Measurements from ENCODE around the gene DCP2.

Gene DCP2

DNA sequence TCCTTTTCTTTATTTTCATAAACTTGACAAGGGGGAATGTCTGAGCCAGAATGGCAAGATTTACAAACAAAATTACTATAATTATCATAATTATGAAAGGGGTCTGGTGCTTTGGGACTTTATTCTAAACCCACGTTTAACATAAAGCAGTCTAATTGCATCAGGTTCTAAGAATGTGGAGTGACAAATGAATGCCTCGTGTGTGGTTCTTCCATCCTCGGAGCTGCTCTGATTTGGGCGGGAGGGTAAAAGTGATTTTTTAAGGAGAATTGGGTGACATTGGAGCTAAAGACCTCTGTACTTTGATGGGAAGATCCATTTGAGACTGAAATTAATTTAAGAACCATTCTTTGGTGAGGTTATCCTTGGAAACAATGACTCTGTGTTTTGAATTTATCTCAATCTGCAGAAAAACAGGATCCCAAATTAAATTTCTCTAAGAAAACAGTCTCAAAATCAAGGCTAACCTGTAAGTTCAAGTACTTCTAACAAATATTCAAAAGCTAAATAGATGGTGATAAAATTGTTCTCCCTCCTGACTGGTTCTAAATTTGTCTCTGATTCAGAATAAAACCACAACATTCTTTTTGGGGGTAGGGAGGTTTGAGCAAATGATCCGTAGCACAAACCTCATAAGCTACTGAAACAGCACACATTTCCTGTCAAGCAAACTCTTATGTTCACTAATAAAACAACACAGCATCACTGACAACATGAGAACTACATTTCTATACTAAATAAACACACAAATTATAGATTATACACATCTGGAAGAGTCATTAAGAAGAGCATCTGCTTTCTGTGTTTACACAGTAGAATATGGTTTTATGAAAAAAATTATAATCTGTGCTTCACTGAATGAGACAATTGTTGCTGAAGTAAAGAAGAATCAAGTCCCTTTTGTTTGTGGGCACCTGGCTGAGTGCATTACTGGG lies 85.5 kb downstream of the DCP2 start:
- H3K4me1 ChIP-seq (ENCODE audit: insufficient read depth, low read length), result no peaks in the 10 kb centered on the region
- no peak overlapping the region for H3K9ac ChIP-seq (ENCODE audit: low read depth, low read length)
- H3K9me3 ChIP-seq (ENCODE audit: insufficient read depth, low read depth, low read length), result no peaks in the 10 kb centered on the region
- no peak overlapping the region for H3K27ac ChIP-seq (ENCODE audit: low read length)
- no peaks in the 10 kb centered on the region for H3K27me3 ChIP-seq (ENCODE audit: insufficient read depth, low read length)
- H3K4me3 ChIP-seq (ENCODE audit: low read length), result no peak overlapping the region
- H3K36me3 ChIP-seq (ENCODE audit: insufficient read depth, low read depth, low read length), result peaks cover 48% of the 10 kb centered on the region

DNA sequence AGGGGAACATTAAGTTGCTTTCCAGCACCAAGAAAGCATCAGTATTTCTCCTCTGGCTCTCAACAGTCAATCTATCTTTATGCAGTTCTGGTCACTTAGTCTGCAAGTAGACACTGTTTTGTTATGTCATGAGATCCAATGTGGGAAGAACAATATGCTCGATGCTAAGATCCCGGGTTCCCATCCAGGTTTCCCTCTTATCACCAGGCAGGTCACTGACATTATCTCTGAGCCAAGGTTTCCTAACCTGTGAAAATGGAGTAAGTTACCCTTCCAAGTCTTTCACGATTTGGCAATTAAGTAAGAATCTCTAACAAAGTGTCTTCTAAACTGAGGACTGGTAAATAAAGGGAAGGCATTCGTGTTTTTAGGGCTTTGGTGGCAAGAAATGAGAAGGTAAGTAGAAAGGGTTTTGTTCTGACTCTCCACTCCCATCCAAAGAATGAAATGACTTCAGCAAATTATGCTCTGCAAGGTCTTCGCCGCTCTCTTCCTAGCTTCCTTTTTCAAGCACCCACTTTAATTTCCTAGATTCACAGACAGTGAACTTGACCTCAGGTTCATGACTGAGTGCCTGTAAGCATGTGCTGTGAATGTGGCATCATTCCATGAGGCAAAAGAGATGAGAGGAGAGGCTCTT lies 86.4 kb downstream of the DCP2 start:
- H3K4me3 ChIP-seq (ENCODE audit: low read length), result no peak overlapping the region
- H3K4me1 ChIP-seq (ENCODE audit: insufficient read depth, low read length), result no peaks in the 10 kb centered on the region
- H3K27me3 ChIP-seq (ENCODE audit: insufficient read depth, low read length), result no peaks in the 10 kb centered on the region
- no peak overlapping the region for H3K27ac ChIP-seq (ENCODE audit: low read length)
- H3K9ac ChIP-seq (ENCODE audit: low read depth, low read length), result no peak overlapping the region
- H3K36me3 ChIP-seq (ENCODE audit: insufficient read depth, low read depth, low read length), result peaks cover 55% of the 10 kb centered on the region
- H3K9me3 ChIP-seq (ENCODE audit: insufficient read depth, low read depth, low read length), result no peaks in the 10 kb centered on the region

DNA sequence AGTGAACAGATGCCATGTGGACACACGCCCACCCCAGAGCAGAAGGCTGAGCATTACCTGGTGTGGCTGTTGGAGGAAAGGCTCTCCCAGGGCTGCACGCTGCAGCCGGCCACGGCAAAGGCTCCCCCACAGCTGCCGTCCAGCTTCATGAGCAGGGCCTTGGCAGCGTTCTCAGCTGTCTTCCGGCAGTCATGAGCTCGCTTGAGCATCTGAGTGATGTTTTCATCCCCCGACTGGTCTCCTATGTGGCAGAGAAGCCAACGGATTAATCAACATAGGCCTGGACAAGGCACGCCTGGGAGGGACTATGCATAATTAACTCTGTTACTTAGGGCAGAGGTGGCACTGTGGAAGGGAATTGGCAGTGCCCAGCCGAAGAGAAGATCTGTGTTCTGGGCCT lies 87.3 kb downstream of the DCP2 start:
- Histone ChIP-seq H3K4me3 (ENCODE audit: low read length) (no peak overlapping the region), H3K27me3 (ENCODE audit: insufficient read depth, low read length) (no peaks in the 10 kb centered on the region), H3K4me1 (ENCODE audit: insufficient read depth, low read length) (no peaks in the 10 kb centered on the region), H3K27ac (ENCODE audit: low read length) (no peak overlapping the region), H3K9ac (ENCODE audit: low read depth, low read length) (no peak overlapping the region), H3K9me3 (ENCODE audit: insufficient read depth, low read depth, low read length) (no peaks in the 10 kb centered on the region), H3K36me3 (ENCODE audit: insufficient read depth, low read depth, low read length) (peaks cover 56% of the 10 kb centered on the region)

DNA sequence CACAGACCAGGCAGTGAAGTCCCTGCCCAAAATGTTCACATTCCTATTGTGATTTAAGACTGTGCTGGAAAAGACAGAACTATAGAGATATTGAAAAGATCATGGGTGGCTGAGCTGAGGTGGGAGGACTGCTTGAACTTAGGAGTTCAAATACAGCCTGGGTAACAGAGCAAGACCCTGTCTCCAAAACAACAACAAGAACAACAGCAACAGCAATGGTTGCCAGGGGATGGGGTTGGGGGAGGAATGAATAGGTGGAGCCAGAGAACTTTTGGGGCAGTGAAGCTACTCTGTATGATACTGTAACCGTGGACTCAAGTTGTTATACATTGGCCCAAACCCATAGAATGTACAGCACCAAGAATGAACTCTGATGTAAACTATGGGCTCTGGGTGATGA lies 88.2 kb downstream of the DCP2 start:
- no peak overlapping the region for H3K9ac ChIP-seq (ENCODE audit: low read depth, low read length)
- H3K27me3 ChIP-seq (ENCODE audit: insufficient read depth, low read length), result no peaks in the 10 kb centered on the region
- no peaks in the 10 kb centered on the region for H3K9me3 ChIP-seq (ENCODE audit: insufficient read depth, low read depth, low read length)
- peaks cover under 1% of the 10 kb centered on the region; the same call in 1 of the 2 replicates for H3K4me1 ChIP-seq (ENCODE audit: insufficient read depth, low read length)
- no peak overlapping the region for H3K27ac ChIP-seq (ENCODE audit: low read length)
- H3K4me3 ChIP-seq (ENCODE audit: low read length), result no peak overlapping the region
- peaks cover 56% of the 10 kb centered on the region for H3K36me3 ChIP-seq (ENCODE audit: insufficient read depth, low read depth, low read length)

DNA sequence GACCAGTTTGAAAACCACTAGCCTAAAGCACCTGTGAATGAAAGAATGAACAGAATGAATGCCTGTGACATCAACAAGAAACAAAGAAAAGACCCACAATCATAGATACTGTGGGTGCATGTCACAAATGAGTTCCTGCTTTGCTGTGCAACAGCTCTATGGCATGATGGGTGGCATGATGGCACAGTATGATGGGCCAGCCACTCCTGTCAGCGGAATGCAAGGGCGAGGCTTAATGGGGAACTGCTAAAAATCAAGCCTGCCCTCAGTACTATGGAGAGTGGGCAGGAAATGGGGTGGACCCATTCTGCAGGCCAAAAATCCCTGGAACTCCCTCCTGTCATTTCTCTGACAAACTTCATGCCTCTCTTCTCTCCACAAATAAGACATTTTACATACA lies 89.0 kb downstream of the DCP2 start:
- Histone ChIP-seq H3K27me3 (ENCODE audit: insufficient read depth, low read length) (no peaks in the 10 kb centered on the region), H3K36me3 (ENCODE audit: insufficient read depth, low read depth, low read length) (peaks cover 56% of the 10 kb centered on the region), H3K4me1 (ENCODE audit: insufficient read depth, low read length) (peaks cover 6% of the 10 kb centered on the region)

DNA sequence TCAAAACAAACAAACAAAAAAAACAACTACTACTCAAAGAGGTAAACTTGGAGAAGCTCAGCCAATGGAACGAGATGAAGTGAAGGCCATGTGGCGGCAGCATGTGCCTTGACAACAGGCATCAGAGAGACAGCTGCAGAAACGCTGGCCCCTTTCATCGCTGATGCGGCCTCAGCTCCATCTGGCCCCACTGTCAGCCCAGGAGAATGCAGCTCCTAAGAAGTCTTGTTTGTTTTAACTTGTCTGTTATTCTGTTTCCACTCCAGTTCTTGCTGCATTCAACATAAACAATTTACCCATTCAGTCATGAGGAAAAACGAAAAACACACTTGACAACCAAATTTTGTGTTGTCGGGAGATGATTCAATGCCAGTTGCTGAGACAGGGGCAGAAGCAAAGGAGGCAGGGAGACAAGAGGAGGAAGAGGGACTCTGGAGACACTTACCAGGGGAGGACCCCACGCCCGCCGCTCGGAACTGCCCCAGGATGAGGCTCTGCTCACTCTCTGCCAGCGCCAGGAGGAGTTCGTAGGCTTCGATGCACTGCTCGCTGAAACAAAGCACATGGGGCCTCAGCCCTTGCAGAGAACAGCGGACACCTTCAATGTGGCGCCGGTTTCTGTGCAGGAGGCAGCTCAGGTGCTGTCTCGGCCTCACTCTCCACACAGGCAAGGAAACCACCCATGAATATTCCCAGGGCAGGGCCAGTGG lies 91.2 kb downstream of the DCP2 start:
- Histone ChIP-seq H3K9ac (ENCODE audit: low read depth, low read length) (no peak overlapping the region), H3K27me3 (ENCODE audit: insufficient read depth, low read length) (no peaks in the 10 kb centered on the region), H3K27ac (ENCODE audit: low read length) (no peak overlapping the region), H3K9me3 (ENCODE audit: insufficient read depth, low read depth, low read length) (no peaks in the 10 kb centered on the region), H3K4me1 (ENCODE audit: insufficient read depth, low read length) (peaks cover 12% of the 10 kb centered on the region), H3K36me3 (ENCODE audit: insufficient read depth, low read depth, low read length) (peaks cover 43% of the 10 kb centered on the region), H3K4me3 (ENCODE audit: low read length) (no peak overlapping the region)

More for the DNA sequence above, 89.0 kb downstream of the DCP2 start:
- Histone ChIP-seq H3K27ac (ENCODE audit: low read length) (no peak overlapping the region), H3K9me3 (ENCODE audit: insufficient read depth, low read depth, low read length) (no peaks in the 10 kb centered on the region), H3K4me3 (ENCODE audit: low read length) (no peak overlapping the region), H3K9ac (ENCODE audit: low read depth, low read length) (no peak overlapping the region)

DNA sequence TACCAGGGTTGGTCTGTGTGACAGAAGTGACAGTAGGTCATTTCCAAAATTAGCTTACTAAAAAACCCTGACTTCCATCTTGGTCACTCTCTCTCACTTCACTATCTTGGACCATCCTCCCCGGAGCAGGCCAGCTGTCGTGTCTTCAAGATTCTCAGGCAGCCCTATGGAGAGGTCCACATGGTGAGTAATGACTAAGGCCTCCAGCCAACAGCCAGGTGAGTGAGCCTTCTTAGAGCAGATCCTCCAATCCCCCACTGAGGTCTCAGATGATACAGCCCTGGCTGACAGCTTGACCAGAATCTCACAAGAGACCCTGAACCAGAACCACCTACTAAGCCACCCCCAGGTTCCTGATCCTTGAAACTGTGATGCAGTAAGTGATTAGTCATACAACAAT lies 92.0 kb downstream of the DCP2 start:
- H3K9me3 ChIP-seq (ENCODE audit: insufficient read depth, low read depth, low read length), result no peaks in the 10 kb centered on the region
- H3K9ac ChIP-seq (ENCODE audit: low read depth, low read length), result no peak overlapping the region
- peaks cover 12% of the 10 kb centered on the region for H3K4me1 ChIP-seq (ENCODE audit: insufficient read depth, low read length)
- no peak overlapping the region for H3K4me3 ChIP-seq (ENCODE audit: low read length)
- no peak overlapping the region for H3K27ac ChIP-seq (ENCODE audit: low read length)
- H3K27me3 ChIP-seq (ENCODE audit: insufficient read depth, low read length), result no peaks in the 10 kb centered on the region
- peaks cover 36% of the 10 kb centered on the region for H3K36me3 ChIP-seq (ENCODE audit: insufficient read depth, low read depth, low read length)
